IMR-90 (cell line): ENCODE data around the gene KIR3DL1. TPM values are rescaled to one million over a fixed set of nuclear protein-coding genes. Genes with fewer than 3 reads are reported as not detected.
"Not testable (repeated sequence)": the region's sequence is repeated elsewhere in the genome, so short reads cannot be mapped to it uniquely, and the experiment has no call there.

Experiments
- ATAC-seq: fragments of 200-7000 bp; cut with Tn5 transposase; 2 replicates; pipeline ENCODE4 v1.9.1; 2020; ENCODE audit warnings: low read depth, mild to moderate bottlenecking, moderate library complexity
- BruUV-seq: library from RNA; stranded (reverse); fragments of 400-500 nt; replicated peaks from 2 replicates; lab custom pipeline; 2021; lab: Mats Ljungman, UMichigan
- CTCF ChIA-PET: fragments of 300-600 bp; formaldehyde crosslinking; extraction: SDS; loops from one replicate; lab custom pipeline; 2021; ENCODE audit warnings: antibody characterized with exemption; lab: Yijun Ruan, JAX
- POLR2A ChIA-PET: fragments of 300-600 bp; sonication (Branson Sonifier 250); formaldehyde crosslinking; loops from one replicate; lab custom pipeline; 2022; ENCODE audit warnings: antibody characterized with exemption; ENCODE audit not compliant: unreplicated experiment; lab: Charles Lee
- DNase-seq: peaks from one replicate; pipeline ENCODE4 v3.0.0; 2013
- H2AFZ ChIP-seq: replicated peaks from 2 replicates; pipeline ENCODE3; 2013; ENCODE audit warnings: low read length, mild to moderate bottlenecking; ENCODE audit not compliant: poor library complexity
- H2AK5ac ChIP-seq: 2 replicates; pipeline ENCODE4 v1.6.1; 2013; ENCODE audit warnings: low read depth, low read length, inconsistent platforms
- H2AK9ac ChIP-seq: replicated peaks from 2 replicates; pipeline ENCODE3; 2013; ENCODE audit warnings: mild to moderate bottlenecking, low read depth, low read length, moderate library complexity; ENCODE audit not compliant: poor library complexity
- H2BK120ac ChIP-seq: 2 replicates; pipeline ENCODE4 v1.6.1; 2013; ENCODE audit warnings: low read depth, low read length, inconsistent platforms
- H2BK15ac ChIP-seq: 3 replicates; pipeline ENCODE4 v1.6.1; 2013; ENCODE audit warnings: low read depth, low read length, inconsistent platforms
- H2BK20ac ChIP-seq: 2 replicates; pipeline ENCODE4 v1.6.1; 2013; ENCODE audit warnings: low read depth, mild to moderate bottlenecking, inconsistent platforms, low read length, moderate library complexity
- H2BK5ac ChIP-seq: 2 replicates; pipeline ENCODE4 v1.6.1; 2013; ENCODE audit warnings: mild to moderate bottlenecking, low read depth, low read length, inconsistent platforms; ENCODE audit not compliant: poor library complexity, severe bottlenecking
- H3K14ac ChIP-seq: replicated peaks from 2 replicates; pipeline ENCODE4 v1.6.1; 2013; ENCODE audit warnings: low read depth, low read length, inconsistent platforms
- H3K18ac ChIP-seq: 2 replicates; pipeline ENCODE4 v1.6.1; 2013; ENCODE audit warnings: low read depth, low read length, control low read depth
- H3K23ac ChIP-seq: 2 replicates; pipeline ENCODE4 v1.6.1; 2013; ENCODE audit warnings: low read depth, low read length, inconsistent platforms
- H3K27ac ChIP-seq: 2 replicates; pipeline ENCODE4 v1.5.1; 2013; ENCODE audit warnings: mild to moderate bottlenecking, control low read depth, low read length; ENCODE audit not compliant: insufficient read depth
- H3K27me3 ChIP-seq: 2 replicates; pipeline ENCODE4 v1.6.1; 2013; ENCODE audit warnings: low read length; ENCODE audit not compliant: control insufficient read depth, insufficient read depth
- H3K36me3 ChIP-seq: 2 replicates; pipeline ENCODE4 v1.6.1; 2013; ENCODE audit warnings: low read length, mixed read lengths; ENCODE audit not compliant: control insufficient read depth, insufficient read depth
- H3K4ac ChIP-seq: 2 replicates; pipeline ENCODE4 v1.6.1; 2013; ENCODE audit warnings: low read depth, low read length, inconsistent platforms
- H3K4me1 ChIP-seq: 2 replicates; pipeline ENCODE4 v1.6.1; 2013; ENCODE audit warnings: low read length, mixed read lengths; ENCODE audit not compliant: control insufficient read depth, insufficient read depth
- H3K4me2 ChIP-seq: 2 replicates; pipeline ENCODE4 v1.6.1; 2013; ENCODE audit warnings: low read depth, mild to moderate bottlenecking, control low read depth, low read length, moderate library complexity
- H3K4me3 ChIP-seq: 2 replicates; pipeline ENCODE4 v1.5.1; 2013; ENCODE audit warnings: low read depth, mild to moderate bottlenecking, control low read depth, low read length, moderate library complexity; ENCODE audit not compliant: insufficient read depth
- H3K56ac ChIP-seq: 2 replicates; pipeline ENCODE4 v1.6.1; 2013; ENCODE audit warnings: low read length, inconsistent platforms; ENCODE audit not compliant: insufficient read depth; ENCODE audit errors: extremely low read depth
- H3K79me1 ChIP-seq, 2 experiments: 2 replicates each; pipeline ENCODE4 v1.6.1; 2013; ENCODE audit warnings: low read length in 2 of 2, inconsistent platforms in 1 of 2, low read depth in 1 of 2
- H3K9ac ChIP-seq: 2 replicates; pipeline ENCODE4 v1.6.1; 2013; ENCODE audit warnings: low read depth, low read length, control low read depth
- H3K9me1 ChIP-seq: 2 replicates; pipeline ENCODE4 v1.6.1; 2013; ENCODE audit warnings: low read length, inconsistent platforms; ENCODE audit not compliant: insufficient read depth
- H3K9me3 ChIP-seq: 2 replicates; pipeline ENCODE4 v1.6.1; 2013; ENCODE audit warnings: low read length; ENCODE audit not compliant: control insufficient read depth, insufficient read depth
- H4K20me1 ChIP-seq: 2 replicates; pipeline ENCODE4 v1.6.1; 2013; ENCODE audit warnings: low read length, inconsistent platforms; ENCODE audit not compliant: insufficient read depth
- H4K5ac ChIP-seq: 2 replicates; pipeline ENCODE4 v1.6.1; 2013; ENCODE audit warnings: mild to moderate bottlenecking, low read depth, low read length, control low read depth
- H4K8ac ChIP-seq, 2 experiments: 2 replicates each; pipeline ENCODE4 v1.6.1; 2013; ENCODE audit warnings: low read depth in 2 of 2, low read length in 2 of 2, control low read depth in 1 of 2, inconsistent platforms in 1 of 2
- H4K91ac ChIP-seq: 2 replicates; pipeline ENCODE4 v1.6.1; 2013; ENCODE audit warnings: low read depth, low read length, inconsistent platforms; ENCODE audit not compliant: insufficient read depth
- WGBS, 2 experiments: methylation state at CpG; one replicate each; pipeline versions ENCODE4 v1.1.5 to v1.1.7; 2013; ENCODE audit warnings: missing lambda C conversion rate in 2 of 2; ENCODE audit not compliant: insufficient read length in 1 of 2; ENCODE audit errors: extremely low coverage in 2 of 2; 5-methylcytosine and 5-hydroxymethylcytosine counted together
- dilution Hi-C: fragments of 300-500 bp; cut with HindIII; formaldehyde crosslinking; loops from one replicate; pipeline ENCODE4 v1.14.3; 2018; ENCODE audit warnings: low sequenced_read_pairs; ENCODE audit not compliant: unreplicated experiment
- in situ Hi-C: fragments of 300-500 bp; cut with MboI; formaldehyde crosslinking; loops from 3 replicates; pipeline ENCODE4 v1.14.3; 2019; ENCODE audit warnings: low sequenced_read_pairs, inconsistent platforms, mixed read lengths
- intact Hi-C: fragments of 100-400 bp; cut with micrococcal nuclease; formaldehyde crosslinking; loops from 2 replicates; pipeline ENCODE4 v1.10.0; 2022
- polyA plus RNA-seq, 3 experiments: library from polyadenylated mRNA; depleted of rRNA; stranded (reverse); fragments of >200 nt; gene quantifications; 2 replicates each; pipeline ENCODE4 v1.2.3, GENCODE V29; 2012; ENCODE audit warnings: low replicate concordance in 1 of 3
- total RNA-seq: library from RNA; depleted of rRNA; stranded (reverse); fragments of >200 nt; gene quantifications from 2 replicates; pipeline ENCODE4 v1.2.3, GENCODE V29; 2012

Gene KIR3DL1
- total and polyA plus RNA-seq, 2 of the 4 experiments (the other 2 are of a cell fraction), result not detected

GRCh38 chr19:54837522-54837921 is 21.3 kb downstream of the KIR3DL1 start:
- peaks cover 14% of the 10 kb centered on the region; the same call in 1 of the 2 replicates for H3K9me3 ChIP-seq
- H2AK5ac ChIP-seq, H3K9me1 ChIP-seq, H2AK9ac ChIP-seq, H3K36me3 ChIP-seq, intact Hi-C loops, DNase-seq, H3K27ac ChIP-seq, CTCF ChIA-PET, H2BK120ac ChIP-seq, H3K4me1 ChIP-seq, H3K4me3 ChIP-seq, H4K8ac ChIP-seq, ATAC-seq, H3K27me3 ChIP-seq, H4K91ac ChIP-seq, H2BK20ac ChIP-seq, H3K14ac ChIP-seq, H3K9ac ChIP-seq, POLR2A ChIA-PET, H4K20me1 ChIP-seq, H2BK5ac ChIP-seq, H3K4ac ChIP-seq, H3K23ac ChIP-seq, H3K18ac ChIP-seq, dilution Hi-C loops, H3K56ac ChIP-seq, H2BK15ac ChIP-seq, H4K5ac ChIP-seq, H2AFZ ChIP-seq, H3K4me2 ChIP-seq, BruUV-seq, H3K79me1 ChIP-seq, in situ Hi-C loops: not testable (repeated sequence)
- WGBS, 2 experiments, result no CpG with 5 or more reads among the region's 2 CpGs

GRCh38 chr19:54843171-54843570 is 26.9 kb downstream of the KIR3DL1 start:
- H3K9me1 ChIP-seq, H2BK15ac ChIP-seq, H2BK5ac ChIP-seq, BruUV-seq, H2AK5ac ChIP-seq, intact Hi-C loops, H3K9ac ChIP-seq, H3K4me2 ChIP-seq, dilution Hi-C loops, H4K91ac ChIP-seq, H2AK9ac ChIP-seq, H4K8ac ChIP-seq, H3K36me3 ChIP-seq, POLR2A ChIA-PET, H3K4me1 ChIP-seq, H3K56ac ChIP-seq, H3K27ac ChIP-seq, H3K79me1 ChIP-seq, H3K14ac ChIP-seq, H2AFZ ChIP-seq, H3K18ac ChIP-seq, ATAC-seq, in situ Hi-C loops, CTCF ChIA-PET, H4K5ac ChIP-seq, H3K4ac ChIP-seq, H4K20me1 ChIP-seq, H2BK20ac ChIP-seq, H3K27me3 ChIP-seq, DNase-seq, H3K4me3 ChIP-seq, H3K23ac ChIP-seq, H2BK120ac ChIP-seq: not testable (repeated sequence)
- peaks cover 18% of the 10 kb centered on the region for H3K9me3 ChIP-seq
- WGBS, 2 experiments, result no CpG with 5 or more reads among the region's 8 CpGs
